Neural crest cell (in vitro differentiated cells): ENCODE measurements around the gene OR4D2. TPM values are rescaled to one million over a fixed set of nuclear protein-coding genes. Genes with fewer than 3 reads are reported as not detected.

Experiments
- DNase-seq: peaks from one replicate; pipeline ENCODE4 v3.0.0; 2021; ENCODE audit warnings: low read depth, mixed read lengths, low spot score
- H3K27ac Mint-ChIP-seq: one replicate; pipeline ENCODE4 v1.8.0; 2021; ENCODE audit warnings: mild to moderate bottlenecking, mixed read lengths; ENCODE audit not compliant: unreplicated experiment
- H3K27me3 Mint-ChIP-seq: 2 replicates; pipeline ENCODE4 v1.8.0; 2021; ENCODE audit warnings: low read depth, mild to moderate bottlenecking, mixed read lengths
- H3K36me3 Mint-ChIP-seq: 2 replicates; pipeline ENCODE4 v1.8.0; 2021; ENCODE audit warnings: low read depth, mild to moderate bottlenecking, mixed read lengths
- H3K4me1 Mint-ChIP-seq: 2 replicates; pipeline ENCODE4 v1.8.0; 2021; ENCODE audit warnings: mixed read lengths
- H3K4me3 Mint-ChIP-seq: one replicate; pipeline ENCODE4 v1.8.0; 2021; ENCODE audit warnings: mild to moderate bottlenecking, mixed read lengths
- H3K9me3 Mint-ChIP-seq: 2 replicates; pipeline ENCODE4 v1.8.0; 2021; ENCODE audit warnings: mixed read lengths
- CTCF ChIP-seq: fragments of 200-600 bp; sonication (generic); conservative IDR thresholded peaks from 2 replicates; pipeline ENCODE4 v1.5.0; 2021; ENCODE audit warnings: antibody characterized with exemption, mild to moderate bottlenecking
- total RNA-seq: library from RNA; stranded (reverse); gene quantifications from 2 replicates; pipeline ENCODE4 v1.2.1, GENCODE V29; 2021

Gene OR4D2
- total RNA-seq, 1 donor from 2014 or later = not detected

DNA sequence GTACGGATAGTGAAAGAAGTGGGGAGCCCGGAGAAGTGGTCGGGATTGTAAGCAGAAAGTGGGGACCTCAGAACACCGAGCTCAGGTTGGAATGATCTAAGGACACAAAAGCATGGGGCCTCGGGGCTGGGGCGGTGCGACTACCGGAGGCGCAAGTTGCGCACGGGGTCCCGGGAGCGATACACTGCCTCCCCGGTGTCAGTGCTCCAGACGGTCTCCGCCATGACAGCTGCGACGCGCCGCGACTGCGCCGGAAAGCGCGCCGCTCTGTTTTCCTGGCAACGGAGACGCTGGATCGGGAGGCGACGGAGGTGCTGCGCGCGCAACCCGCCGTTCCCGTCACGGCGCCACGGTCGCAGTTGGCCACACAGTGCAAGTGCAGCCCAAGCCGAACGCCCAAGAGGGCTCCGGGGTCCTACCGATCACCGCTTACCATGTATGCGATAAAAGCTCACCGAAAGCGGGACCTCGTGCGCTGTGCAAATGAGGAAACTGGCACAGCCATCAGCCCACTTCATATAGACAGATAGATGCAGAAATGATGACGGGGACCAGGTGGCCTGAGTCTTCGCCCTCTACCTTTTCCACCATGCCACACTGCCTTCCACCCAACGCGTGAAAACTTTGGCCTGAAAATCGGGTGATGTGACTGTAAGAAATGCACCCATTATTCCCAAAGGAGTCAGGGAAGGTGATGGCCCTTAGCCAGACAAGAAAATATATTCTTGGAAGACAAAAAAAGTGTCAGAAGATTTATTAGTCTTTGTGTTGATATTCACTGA is 52.4 kb downstream of the OR4D2 start, which contains the start of gene MKS1:
TSS of gene MKS1 (minus strand) at position 249 of the 782 bp plus-strand sequence. CDS start at position 224, 25 bp downstream.
- DNase-seq = peak; percentile 97
- Mint-ChIP-seq H3K27ac (peak within 1 kb of the TSS; percentile 97), H3K4me3 (peak within 1 kb of the TSS; percentile 89), H3K9me3 (no peaks in the 10 kb centered on the region), H3K4me1 (peaks cover 14% of the 10 kb centered on the region), H3K36me3 (peaks cover 3% of the 10 kb centered on the region), H3K27me3 (peaks cover 26% of the 10 kb centered on the region)
- peak; percentile 69 for TF ChIP-seq CTCF

DNA sequence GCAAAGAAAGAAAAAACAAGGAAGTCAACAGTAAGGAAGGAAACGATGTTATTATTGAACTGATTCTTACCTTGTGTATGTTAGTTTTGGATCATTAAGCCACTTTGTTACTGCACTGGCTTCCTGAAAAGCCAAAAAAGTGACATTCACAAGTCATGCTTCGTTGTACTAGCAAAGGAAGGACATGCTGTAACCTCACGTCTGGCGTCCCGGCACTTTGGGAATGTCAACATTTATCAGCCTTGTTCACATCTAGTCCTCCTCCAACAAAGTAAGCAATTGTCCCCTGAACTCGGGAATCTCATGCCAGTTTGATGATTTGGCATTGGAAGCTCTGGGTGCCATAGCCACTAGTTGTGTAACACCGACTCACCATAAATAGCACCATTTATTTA is 53.0 kb downstream of the OR4D2 start:
- no peaks in the 10 kb centered on the region for H3K9me3 Mint-ChIP-seq
- peaks cover 14% of the 10 kb centered on the region for H3K4me1 Mint-ChIP-seq
- no peak for DNase-seq
- H3K4me3 Mint-ChIP-seq = peak overlapping the region; percentile 89
- H3K27me3 Mint-ChIP-seq = peaks cover 30% of the 10 kb centered on the region
- no peak for TF ChIP-seq CTCF
- H3K27ac Mint-ChIP-seq = no peak overlapping the region
- peaks cover 3% of the 10 kb centered on the region for H3K36me3 Mint-ChIP-seq

Other genes with a start within 250 kb of the OR4D2 start
- 73.7 and 86.9 TPM in 2 replicates for gene CUEDC1, start 211.6 kb upstream of the OR4D2 start, total RNA-seq
- 139 and 142 TPM in 2 replicates for gene VEZF1, start 178.7 kb upstream of the OR4D2 start, total RNA-seq
- gene SRSF1, start 159.7 kb upstream of the OR4D2 start, total RNA-seq = 548 and 554 TPM in 2 replicates
- 95.9 and 99.9 TPM in 2 replicates for gene DYNLL2, start 83.6 kb upstream of the OR4D2 start, total RNA-seq
- 0.12 TPM in 1 of 2 replicates, not detected in the other for gene OR4D1, start 18.6 kb upstream of the OR4D2 start, total RNA-seq
- gene EPX, start 25.7 kb downstream of the OR4D2 start, total RNA-seq = not detected in 2 replicates
- 34.2 and 38.2 TPM in 2 replicates for gene MKS1, start 52.3 kb downstream of the OR4D2 start, total RNA-seq
- gene LPO, start 71.6 kb downstream of the OR4D2 start, total RNA-seq = not detected in 2 replicates
- gene MPO, start 114.0 kb downstream of the OR4D2 start, total RNA-seq = not detected in 2 replicates
- 27.9 and 30.5 TPM in 2 replicates for gene TSPOAP1, start 161.8 kb downstream of the OR4D2 start, total RNA-seq
- gene SUPT4H1, start 185.2 kb downstream of the OR4D2 start, total RNA-seq = 79.1 and 83.8 TPM in 2 replicates